GM21367 (cell line): ENCODE data around the gene CTDSPL.

Source experiments
- ATAC-seq: cut with Tn5 transposase; IDR thresholded peaks from one replicate; pipeline ENCODE4 v1.9.1; 2021; ENCODE audit not compliant: unreplicated experiment

Gene CTDSPL

GRCh38 chr3:37941608-37942508 lies 80.2 kb downstream of the CTDSPL start:
- ATAC-seq, result no peak

- no peak for ATAC-seq
Measured at GRCh38 chr3:37942646-37943045, 81.0 kb downstream of the CTDSPL start.

- ATAC-seq, result no peak
Measured at GRCh38 chr3:37943126-37943525, 81.4 kb downstream of the CTDSPL start.

- no peak for ATAC-seq
Measured at GRCh38 chr3:37943631-37944314, 82.1 kb downstream of the CTDSPL start.

GRCh38 chr3:37944391-37944842 lies 82.7 kb downstream of the CTDSPL start:
- ATAC-seq, result no peak

- no peak for ATAC-seq
Measured at GRCh38 chr3:37945156-37945806, 83.6 kb downstream of the CTDSPL start.

- ATAC-seq, result no peak
Measured at GRCh38 chr3:37945807-37946530, 84.3 kb downstream of the CTDSPL start.

GRCh38 chr3:37946531-37946889 lies 84.8 kb downstream of the CTDSPL start:
- no peak for ATAC-seq

- ATAC-seq, result no peak
Measured at GRCh38 chr3:37949866-37950265, 88.2 kb downstream of the CTDSPL start.

- no peak for ATAC-seq
Measured at GRCh38 chr3:37952564-37952963, 90.9 kb downstream of the CTDSPL start.

- no peak for ATAC-seq
Measured at GRCh38 chr3:37953226-37953625, 91.5 kb downstream of the CTDSPL start.

GRCh38 chr3:37953707-37954394 lies 92.2 kb downstream of the CTDSPL start:
- ATAC-seq, result no peak

GRCh38 chr3:37954881-37955280 lies 93.2 kb downstream of the CTDSPL start:
- ATAC-seq, result no peak

GRCh38 chr3:37955918-37956707 lies 94.4 kb downstream of the CTDSPL start:
- no peak for ATAC-seq

GRCh38 chr3:37956723-37957538 lies 95.3 kb downstream of the CTDSPL start:
- ATAC-seq, result no peak

GRCh38 chr3:37957539-37957936 lies 95.9 kb downstream of the CTDSPL start:
- ATAC-seq, result no peak

- ATAC-seq, result no peak
Measured at GRCh38 chr3:37961622-37962431, 100.1 kb downstream of the CTDSPL start.

- ATAC-seq, result no peak
Measured at GRCh38 chr3:37963016-37963415, 101.3 kb downstream of the CTDSPL start.
